Measurements from ENCODE around the gene GSK3A.
A peak's percentile ranks its signal among the peaks of the same experiment; 100 is the strongest.

GSK3A gene

GRCh38 chr19:42284591-42285341, 42.4 kb upstream of the GSK3A start:
- no peak for DNase-seq (ENCODE audit: insufficient read length, low spot score)
- no peak for FAIRE-seq

DNA sequence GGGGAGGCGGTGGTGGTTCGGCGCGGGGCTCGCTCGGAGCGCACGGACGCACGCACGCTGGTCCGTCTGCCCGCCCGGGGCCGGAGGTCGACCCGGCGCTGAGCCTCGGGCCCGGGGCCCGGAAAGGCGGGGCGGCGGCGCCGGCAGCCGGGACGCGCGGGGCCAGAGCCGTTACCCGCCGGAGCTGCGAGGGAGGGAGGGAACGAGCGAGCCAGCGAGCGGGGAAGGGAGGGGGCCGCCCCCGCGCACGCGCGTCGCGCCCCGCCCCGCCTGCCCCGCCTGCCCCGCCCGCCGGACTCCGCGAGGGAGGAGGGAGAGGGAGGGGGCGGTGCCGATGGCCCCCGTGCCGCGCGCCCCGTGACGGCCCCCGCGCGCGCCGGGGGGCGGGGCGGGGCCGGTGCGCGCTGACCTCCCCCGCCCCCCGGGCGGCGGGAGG, 41.7 kb upstream of the GSK3A start:
- DNase-seq (ENCODE audit: insufficient read length, low spot score) (peak; percentile 84), FAIRE-seq (no peak)
- TF ChIP-seq, protein P1, sequence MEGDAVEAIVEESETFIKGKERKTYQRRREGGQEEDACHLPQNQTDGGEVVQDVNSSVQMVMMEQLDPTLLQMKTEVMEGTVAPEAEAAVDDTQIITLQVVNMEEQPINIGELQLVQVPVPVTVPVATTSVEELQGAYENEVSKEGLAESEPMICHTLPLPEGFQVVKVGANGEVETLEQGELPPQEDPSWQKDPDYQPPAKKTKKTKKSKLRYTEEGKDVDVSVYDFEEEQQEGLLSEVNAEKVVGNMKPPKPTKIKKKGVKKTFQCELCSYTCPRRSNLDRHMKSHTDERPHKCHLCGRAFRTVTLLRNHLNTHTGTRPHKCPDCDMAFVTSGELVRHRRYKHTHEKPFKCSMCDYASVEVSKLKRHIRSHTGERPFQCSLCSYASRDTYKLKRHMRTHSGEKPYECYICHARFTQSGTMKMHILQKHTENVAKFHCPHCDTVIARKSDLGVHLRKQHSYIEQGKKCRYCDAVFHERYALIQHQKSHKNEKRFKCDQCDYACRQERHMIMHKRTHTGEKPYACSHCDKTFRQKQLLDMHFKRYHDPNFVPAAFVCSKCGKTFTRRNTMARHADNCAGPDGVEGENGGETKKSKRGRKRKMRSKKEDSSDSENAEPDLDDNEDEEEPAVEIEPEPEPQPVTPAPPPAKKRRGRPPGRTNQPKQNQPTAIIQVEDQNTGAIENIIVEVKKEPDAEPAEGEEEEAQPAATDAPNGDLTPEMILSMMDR (IDR thresholded peaks at IDR 0.05; ENCODE audit: insufficient read depth, missing control alignments): no peak

More at GRCh38 chr19:42284591-42285341, 42.4 kb upstream of the GSK3A start:
- TF ChIP-seq, protein P1 (IDR thresholded peaks at IDR 0.05; ENCODE audit: insufficient read depth, missing control alignments): no peak

GRCh38 chr19:42283188-42284065, 41.0 kb upstream of the GSK3A start:
- FAIRE-seq: no peak
- TF ChIP-seq, protein P1 (IDR thresholded peaks at IDR 0.05; ENCODE audit: insufficient read depth, missing control alignments): no peak
- peak; percentile 91 for DNase-seq (ENCODE audit: insufficient read length, low spot score)

DNA sequence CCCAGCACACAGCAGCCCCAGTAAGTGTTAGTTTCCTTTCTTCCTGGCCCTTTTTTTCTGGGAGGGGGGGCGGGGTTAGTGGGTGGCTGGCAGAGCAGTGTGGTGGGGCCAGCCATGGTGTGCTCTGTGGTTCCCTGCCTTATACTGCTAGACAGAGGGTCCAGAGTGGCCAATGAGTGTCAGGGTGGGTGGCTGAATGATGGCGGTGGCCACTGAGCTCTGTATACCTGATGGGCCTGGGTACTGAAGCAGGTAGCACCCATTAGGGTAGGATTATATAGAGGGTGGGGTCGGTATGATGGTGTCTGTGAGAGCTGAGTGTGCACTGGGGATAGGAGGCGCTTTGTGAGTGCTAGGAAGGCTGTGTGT, 40.4 kb upstream of the GSK3A start:
- DNase-seq (ENCODE audit: insufficient read length, low spot score) (no peak), FAIRE-seq (no peak)
- TF ChIP-seq, protein P1 (IDR thresholded peaks at IDR 0.05; ENCODE audit: insufficient read depth, missing control alignments): no peak

DNA sequence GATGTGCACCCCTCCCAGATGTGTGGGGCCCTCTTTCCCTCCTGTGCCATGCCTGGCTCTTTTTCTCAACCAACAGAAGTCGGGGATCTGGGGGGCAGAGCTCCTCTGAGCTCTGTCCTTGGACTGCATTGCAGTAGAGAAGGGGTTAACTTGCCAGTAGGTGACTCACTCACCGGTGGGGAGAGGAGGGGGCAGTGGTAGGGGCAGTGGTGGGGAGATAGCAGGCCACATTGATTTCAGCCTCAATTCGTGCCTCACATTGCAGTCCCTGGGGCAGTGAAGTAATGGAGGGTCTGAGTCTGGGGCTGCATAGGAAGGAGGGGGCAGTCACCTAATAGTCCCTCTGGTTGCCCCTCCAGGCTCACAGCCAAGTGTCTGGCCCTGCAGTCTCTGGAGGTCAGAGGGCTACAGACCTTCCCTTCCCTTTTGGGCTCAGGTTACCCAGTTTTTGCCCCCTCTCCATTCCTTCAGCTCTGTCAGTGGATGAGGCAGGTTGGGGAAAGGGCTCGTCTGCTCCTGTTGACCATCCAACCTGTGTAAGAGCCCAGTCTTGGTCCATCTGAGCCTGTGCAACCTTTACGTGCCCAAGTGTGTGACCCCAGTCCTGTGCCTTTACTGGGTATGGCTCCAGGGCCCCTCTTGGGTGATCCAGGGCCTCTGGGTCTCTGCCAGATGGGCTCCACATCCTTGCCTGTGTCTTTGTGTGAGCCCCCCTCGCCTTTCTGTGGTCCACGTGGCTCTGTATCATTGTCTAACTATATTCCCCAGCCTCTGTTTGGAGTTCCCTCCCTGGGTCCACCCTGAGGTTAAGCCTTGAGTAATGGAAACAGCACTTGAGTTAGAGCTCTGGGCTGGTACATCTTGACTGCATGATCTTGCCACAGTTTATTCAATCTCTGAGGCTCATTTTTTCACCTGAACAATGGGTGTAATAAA, 39.7 kb upstream of the GSK3A start:
- FAIRE-seq: no peak
- DNase-seq (ENCODE audit: insufficient read length, low spot score): no peak
- TF ChIP-seq, protein P1 (IDR thresholded peaks at IDR 0.05; ENCODE audit: insufficient read depth, missing control alignments): no peak

GRCh38 chr19:42281146-42281826, 38.9 kb upstream of the GSK3A start:
- DNase-seq (ENCODE audit: insufficient read length, low spot score) (no peak), FAIRE-seq (no peak)
- TF ChIP-seq, protein P1 (IDR thresholded peaks at IDR 0.05; ENCODE audit: insufficient read depth, missing control alignments): no peak

Data from D721Med (cell line).